ENCODE results near the gene CNGA2. TPM values are rescaled to one million over a fixed set of nuclear protein-coding genes. Genes with fewer than 3 reads are reported as not detected.

Gene CNGA2
- polyA plus RNA-seq, 1 donor from 2014 or later, result not detected

- H3K9me3 Mint-ChIP-seq, result peaks cover 0 to 2% (median 0%) of the 10 kb centered on the region in 3 donors
- H3K4me3 Mint-ChIP-seq, result no peak overlapping the region
- H3K27ac Mint-ChIP-seq, result no peak overlapping the region
- no peaks in the 10 kb centered on the region for H3K36me3 Mint-ChIP-seq
- no peaks in the 10 kb centered on the region for H3K4me1 Mint-ChIP-seq
- H3K27me3 Mint-ChIP-seq, result no peaks in the 10 kb centered on the region
These were observed 7.8 kb upstream of the CNGA2 start for GRCh38 chrX:151726751-151727150.

GRCh38 chrX:151727346-151727745, 7.2 kb upstream of the CNGA2 start:
- Mint-ChIP-seq H3K4me3 (no peak overlapping the region), H3K27ac (no peak overlapping the region), H3K9me3 (peaks cover 0 to 2% (median 0%) of the 10 kb centered on the region in 3 donors), H3K4me1 (no peaks in the 10 kb centered on the region), H3K27me3 (no peaks in the 10 kb centered on the region), H3K36me3 (no peaks in the 10 kb centered on the region)

- Mint-ChIP-seq H3K4me3 (no peak overlapping the region), H3K27me3 (no peaks in the 10 kb centered on the region), H3K36me3 (no peaks in the 10 kb centered on the region), H3K9me3 (peaks cover 0 to 2% (median 0%) of the 10 kb centered on the region in 3 donors), H3K4me1 (no peaks in the 10 kb centered on the region), H3K27ac (no peak overlapping the region)
These were observed 5.4 kb upstream of the CNGA2 start for GRCh38 chrX:151729056-151729725.

- H3K4me3 Mint-ChIP-seq, result no peak overlapping the region
- H3K4me1 Mint-ChIP-seq, result no peaks in the 10 kb centered on the region
- no peak overlapping the region for H3K27ac Mint-ChIP-seq
- no peaks in the 10 kb centered on the region for H3K9me3 Mint-ChIP-seq
- H3K27me3 Mint-ChIP-seq, result no peaks in the 10 kb centered on the region
- no peaks in the 10 kb centered on the region for H3K36me3 Mint-ChIP-seq
These were observed 673 bp downstream of the CNGA2 start for GRCh38 chrX:151735219-151735618.

- Mint-ChIP-seq H3K27ac (no peak overlapping the region), H3K27me3 (peaks cover 1% of the 10 kb centered on the region), H3K36me3 (no peaks in the 10 kb centered on the region), H3K4me3 (no peak overlapping the region), H3K9me3 (no peaks in the 10 kb centered on the region), H3K4me1 (no peaks in the 10 kb centered on the region)
These were observed 2.1 kb downstream of the CNGA2 start for GRCh38 chrX:151736685-151737084.

GRCh38 chrX:151737494-151737893, 2.9 kb downstream of the CNGA2 start:
- H3K36me3 Mint-ChIP-seq, result no peaks in the 10 kb centered on the region
- H3K4me1 Mint-ChIP-seq, result no peaks in the 10 kb centered on the region
- no peaks in the 10 kb centered on the region for H3K9me3 Mint-ChIP-seq
- H3K27me3 Mint-ChIP-seq, result peaks cover 1% of the 10 kb centered on the region
- no peak overlapping the region for H3K27ac Mint-ChIP-seq
- H3K4me3 Mint-ChIP-seq, result no peak overlapping the region

GRCh38 chrX:151738751-151739150, 4.2 kb downstream of the CNGA2 start:
- peaks cover 0 to 1% (median 0%) of the 10 kb centered on the region in 3 donors for H3K9me3 Mint-ChIP-seq
- no peaks in the 10 kb centered on the region for H3K36me3 Mint-ChIP-seq
- no peaks in the 10 kb centered on the region for H3K4me1 Mint-ChIP-seq
- no peak overlapping the region for H3K4me3 Mint-ChIP-seq
- no peak overlapping the region for H3K27ac Mint-ChIP-seq
- H3K27me3 Mint-ChIP-seq, result peaks cover 1% of the 10 kb centered on the region

GRCh38 chrX:151741606-151742005, 7.1 kb downstream of the CNGA2 start:
- H3K36me3 Mint-ChIP-seq, result no peaks in the 10 kb centered on the region
- no peak overlapping the region for H3K4me3 Mint-ChIP-seq
- H3K27me3 Mint-ChIP-seq, result peaks cover 1% of the 10 kb centered on the region
- H3K4me1 Mint-ChIP-seq, result no peaks in the 10 kb centered on the region
- peaks cover 0 to 2% (median 0%) of the 10 kb centered on the region in 3 donors for H3K9me3 Mint-ChIP-seq
- H3K27ac Mint-ChIP-seq, result no peak overlapping the region

GRCh38 chrX:151742311-151742710, 7.8 kb downstream of the CNGA2 start:
- no peak overlapping the region for H3K4me3 Mint-ChIP-seq
- no peaks in the 10 kb centered on the region for H3K36me3 Mint-ChIP-seq

GRCh38 chrX:151743651-151744470, 9.3 kb downstream of the CNGA2 start:
- Mint-ChIP-seq H3K27ac (no peak overlapping the region), H3K4me3 (no peak overlapping the region), H3K9me3 (peaks cover 0 to 2% (median 0%) of the 10 kb centered on the region in 3 donors), H3K4me1 (no peaks in the 10 kb centered on the region), H3K36me3 (no peaks in the 10 kb centered on the region), H3K27me3 (peaks cover 1% of the 10 kb centered on the region)

More at GRCh38 chrX:151742311-151742710, 7.8 kb downstream of the CNGA2 start:
- Mint-ChIP-seq H3K27me3 (peaks cover 1% of the 10 kb centered on the region), H3K27ac (no peak overlapping the region), H3K9me3 (peaks cover 0 to 2% (median 0%) of the 10 kb centered on the region in 3 donors), H3K4me1 (no peaks in the 10 kb centered on the region)

- peaks cover 0 to 2% (median 0%) of the 10 kb centered on the region in 3 donors for H3K9me3 Mint-ChIP-seq
These were observed 11.1 kb downstream of the CNGA2 start for GRCh38 chrX:151745651-151746050.

GRCh38 chrX:151746502-151746901, 12.0 kb downstream of the CNGA2 start:
- H3K4me3 Mint-ChIP-seq, result no peak overlapping the region
- peaks cover 0 to 2% (median 0%) of the 10 kb centered on the region in 3 donors for H3K9me3 Mint-ChIP-seq
- H3K27me3 Mint-ChIP-seq, result peaks cover 1% of the 10 kb centered on the region
- H3K36me3 Mint-ChIP-seq, result no peaks in the 10 kb centered on the region
- no peaks in the 10 kb centered on the region for H3K4me1 Mint-ChIP-seq
- no peak overlapping the region for H3K27ac Mint-ChIP-seq

More at GRCh38 chrX:151745651-151746050, 11.1 kb downstream of the CNGA2 start:
- Mint-ChIP-seq H3K36me3 (no peaks in the 10 kb centered on the region), H3K4me1 (no peaks in the 10 kb centered on the region), H3K27me3 (peaks cover 1% of the 10 kb centered on the region), H3K27ac (no peak overlapping the region), H3K4me3 (no peak overlapping the region)

GRCh38 chrX:151750511-151750910, 16.0 kb downstream of the CNGA2 start:
- no peaks in the 10 kb centered on the region for H3K36me3 Mint-ChIP-seq

GRCh38 chrX:151752847-151753246, 18.3 kb downstream of the CNGA2 start:
- Mint-ChIP-seq H3K4me3 (no peak overlapping the region), H3K27me3 (peaks cover 1% of the 10 kb centered on the region), H3K4me1 (no peaks in the 10 kb centered on the region), H3K9me3 (no peaks in the 10 kb centered on the region), H3K27ac (no peak overlapping the region), H3K36me3 (no peaks in the 10 kb centered on the region)

More at GRCh38 chrX:151750511-151750910, 16.0 kb downstream of the CNGA2 start:
- Mint-ChIP-seq H3K27ac (no peak overlapping the region), H3K4me3 (no peak overlapping the region), H3K27me3 (peaks cover 1% of the 10 kb centered on the region), H3K4me1 (no peaks in the 10 kb centered on the region), H3K9me3 (no peaks in the 10 kb centered on the region)

- peaks cover 1% of the 10 kb centered on the region for H3K27me3 Mint-ChIP-seq
- no peaks in the 10 kb centered on the region for H3K9me3 Mint-ChIP-seq
- no peak overlapping the region for H3K27ac Mint-ChIP-seq
- H3K36me3 Mint-ChIP-seq, result no peaks in the 10 kb centered on the region
- no peak overlapping the region for H3K4me3 Mint-ChIP-seq
- H3K4me1 Mint-ChIP-seq, result no peaks in the 10 kb centered on the region
These were observed 18.9 kb downstream of the CNGA2 start for GRCh38 chrX:151753313-151754046.
